ENCODE results near the gene PPFIBP2. TPM values are rescaled to one million over a fixed set of nuclear protein-coding genes. Genes with fewer than 3 reads are reported as not detected.

The PPFIBP2 gene
- total and polyA plus RNA-seq, 2 donors (not counting 1 experiment from before 2014, with no cell fraction given): 22.3 to 175 TPM

- ATAC-seq (ENCODE audit: low read depth): no peak
- H3K4me1 Mint-ChIP-seq: peaks cover 12% of the 10 kb centered on the region
- no peak overlapping the region for H3K27ac Mint-ChIP-seq
- Histone ChIP-seq H3K9me3 (ENCODE audit: control extremely low read depth in 1 of 3, control insufficient read depth in 2 of 3, insufficient read depth in 1 of 3, low read length in 2 of 3) (no peaks in the 10 kb centered on the region), H2AFZ (ENCODE audit: insufficient read depth, low read depth, low read length, poor library complexity, severe bottlenecking) (no peak overlapping the region), H3K79me2 (ENCODE audit: control insufficient read depth, insufficient read depth, low read length) (no peaks in the 10 kb centered on the region), H3K27ac (ENCODE audit: low read length in 2 of 2) (no peak overlapping the region), H3K36me3 (replicated peaks in 1 of 2; ENCODE audit: control extremely low read depth in 1 of 2, control insufficient read depth in 1 of 2, extremely low read depth in 1 of 2, insufficient read depth in 2 of 2, low read length in 1 of 2) (peaks cover 0 to 43% of the 10 kb centered on the region in 2 experiments), H3K4me3 (ENCODE audit: control extremely low read depth in 1 of 5, extremely low read depth in 1 of 5, insufficient read depth in 1 of 5, low read depth in 2 of 5, low read length in 4 of 5) (no peak overlapping the region), H3K4me2 (replicated peaks; ENCODE audit: low read depth, low read length, poor library complexity, severe bottlenecking) (no peak overlapping the region), H4K20me1 (ENCODE audit: control insufficient read depth, insufficient read depth, low read length, poor library complexity, severe bottlenecking) (peaks cover 6% of the 10 kb centered on the region), H3K27me3 (replicated peaks in 1 of 4; ENCODE audit: control extremely low read depth in 1 of 4, control insufficient read depth in 3 of 4, insufficient read depth in 4 of 4, low read length in 3 of 4) (no peaks in the 10 kb centered on the region), H3K4me1 (ENCODE audit: control insufficient read depth in 2 of 2, insufficient read depth in 2 of 2, low read length in 2 of 2) (peaks cover 0 to 15% of the 10 kb centered on the region in 2 donors), H3K9ac (ENCODE audit: low read length) (no peak overlapping the region)
- TF ChIP-seq EZH2 (IDR thresholded peaks at IDR 0.05; ENCODE audit: borderline replicate concordance, insufficient read depth, low read depth, low read length, poor library complexity, severe bottlenecking): no peak
- TF ChIP-seq CTCF (IDR thresholded peaks at IDR 0.05): no peak
- WGBS (ENCODE audit: insufficient coverage): no CpG with 5 or more reads among the region's 2 CpGs
- intact Hi-C loops (cut with micrococcal nuclease): no loop called here
- DNase-seq: no peak
- ChIA-PET CTCF (no interaction called here), POLR2A (no interaction called here)
- H3K9me3 Mint-ChIP-seq (ENCODE audit: insufficient read depth): no peaks in the 10 kb centered on the region
- no peaks in the 10 kb centered on the region for H3K27me3 Mint-ChIP-seq
- H3K4me3 Mint-ChIP-seq: no peak overlapping the region
Observed at GRCh38 chr11:7595951-7596350, 82.2 kb downstream of the PPFIBP2 start.

GRCh38 chr11:7596975-7597391, 83.2 kb downstream of the PPFIBP2 start:
- DNase-seq: no peak
- ATAC-seq (ENCODE audit: low read depth): no peak
- no peaks in the 10 kb centered on the region for H3K9me3 Mint-ChIP-seq (ENCODE audit: insufficient read depth)
- H3K27ac Mint-ChIP-seq: no peak overlapping the region
- ChIA-PET POLR2A (no interaction called here), CTCF (no interaction called here)
- Histone ChIP-seq H3K9ac (ENCODE audit: low read length) (no peak overlapping the region), H4K20me1 (ENCODE audit: control insufficient read depth, insufficient read depth, low read length, poor library complexity, severe bottlenecking) (peaks cover 3% of the 10 kb centered on the region), H3K27ac (ENCODE audit: low read length in 2 of 2) (no peak overlapping the region), H3K9me3 (ENCODE audit: control extremely low read depth in 1 of 3, control insufficient read depth in 2 of 3, insufficient read depth in 1 of 3, low read length in 2 of 3) (no peaks in the 10 kb centered on the region), H3K4me3 (ENCODE audit: control extremely low read depth in 1 of 5, extremely low read depth in 1 of 5, insufficient read depth in 1 of 5, low read depth in 2 of 5, low read length in 4 of 5) (no peak overlapping the region), H3K79me2 (ENCODE audit: control insufficient read depth, insufficient read depth, low read length) (no peaks in the 10 kb centered on the region), H3K4me2 (replicated peaks; ENCODE audit: low read depth, low read length, poor library complexity, severe bottlenecking) (no peak overlapping the region), H3K36me3 (replicated peaks in 1 of 2; ENCODE audit: control extremely low read depth in 1 of 2, control insufficient read depth in 1 of 2, extremely low read depth in 1 of 2, insufficient read depth in 2 of 2, low read length in 1 of 2) (peaks cover 0 to 48% of the 10 kb centered on the region in 2 experiments), H3K27me3 (replicated peaks in 1 of 4; ENCODE audit: control extremely low read depth in 1 of 4, control insufficient read depth in 3 of 4, insufficient read depth in 4 of 4, low read length in 3 of 4) (no peaks in the 10 kb centered on the region), H2AFZ (ENCODE audit: insufficient read depth, low read depth, low read length, poor library complexity, severe bottlenecking) (no peak overlapping the region), H3K4me1 (ENCODE audit: control insufficient read depth in 2 of 2, insufficient read depth in 2 of 2, low read length in 2 of 2) (peaks cover 0 to 10% of the 10 kb centered on the region in 2 donors)
- intact Hi-C loops (cut with micrococcal nuclease): no loop called here
- no peak for TF ChIP-seq CTCF (IDR thresholded peaks at IDR 0.05)
- no peak for TF ChIP-seq EZH2 (IDR thresholded peaks at IDR 0.05; ENCODE audit: borderline replicate concordance, insufficient read depth, low read depth, low read length, poor library complexity, severe bottlenecking)
- H3K4me1 Mint-ChIP-seq: peaks cover 8% of the 10 kb centered on the region
- H3K27me3 Mint-ChIP-seq: no peaks in the 10 kb centered on the region
- no peak overlapping the region for H3K4me3 Mint-ChIP-seq
- 97% methylated on average over 5 of the region's 5 CpGs for WGBS (ENCODE audit: insufficient coverage)

Data from B cell (primary cell).